Measurements from ENCODE around the gene NPTXR. TPM values are rescaled to one million over a fixed set of nuclear protein-coding genes. Genes with fewer than 3 reads are reported as not detected.

NPTXR gene
- total and polyA plus RNA-seq, 4 donors, result 6.1 to 21.9 (median 13.9) TPM

DNA sequence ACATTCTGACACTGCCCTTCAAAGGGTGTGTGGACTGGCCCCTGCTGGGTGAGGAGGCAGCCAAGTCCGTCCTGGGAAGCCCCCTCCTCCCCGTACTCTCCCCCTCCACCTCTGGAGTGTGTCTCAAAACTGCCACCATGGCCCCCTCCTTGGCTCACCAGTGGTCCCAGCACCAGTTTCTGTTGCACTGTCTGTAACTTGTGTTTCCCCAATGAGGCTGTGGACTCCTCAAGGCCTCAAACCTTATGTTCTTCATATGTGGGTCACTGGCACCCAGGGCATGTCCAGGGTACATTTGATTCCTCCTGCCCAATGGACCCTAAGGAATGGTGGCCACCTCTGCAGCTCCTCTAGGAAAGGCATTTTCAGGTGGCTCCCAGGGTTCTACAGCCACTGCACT, 6.6 kb upstream of the NPTXR start:
- Histone ChIP-seq H3K27me3 (ENCODE audit: control insufficient read depth in 1 of 2, insufficient read depth in 2 of 2, low read length in 1 of 2) (no peaks in the 10 kb centered on the region), H3K9me3 (ENCODE audit: control insufficient read depth, low read length) (no peaks in the 10 kb centered on the region), H3K36me3 (ENCODE audit: control insufficient read depth in 1 of 2, insufficient read depth in 2 of 2, low read length in 1 of 2) (no peaks in the 10 kb centered on the region), H3K4me3 (ENCODE audit: low read length in 2 of 2) (no peak overlapping the region), H3K27ac (ENCODE audit: low read depth in 1 of 2, low read length in 2 of 2) (no peak overlapping the region), H3K4me1 (ENCODE audit: control insufficient read depth in 1 of 2, insufficient read depth in 2 of 2, low read length in 2 of 2) (no peaks in the 10 kb centered on the region)
- ATAC-seq (ENCODE audit: low FRiP score) (no peak), DNase-seq (no peak)
- intact Hi-C loops (cut with DNase I), result no loop called here
- WGBS, 2 donors, result 79 to 95% methylated on average over 2 of the region's 2 CpGs

DNA sequence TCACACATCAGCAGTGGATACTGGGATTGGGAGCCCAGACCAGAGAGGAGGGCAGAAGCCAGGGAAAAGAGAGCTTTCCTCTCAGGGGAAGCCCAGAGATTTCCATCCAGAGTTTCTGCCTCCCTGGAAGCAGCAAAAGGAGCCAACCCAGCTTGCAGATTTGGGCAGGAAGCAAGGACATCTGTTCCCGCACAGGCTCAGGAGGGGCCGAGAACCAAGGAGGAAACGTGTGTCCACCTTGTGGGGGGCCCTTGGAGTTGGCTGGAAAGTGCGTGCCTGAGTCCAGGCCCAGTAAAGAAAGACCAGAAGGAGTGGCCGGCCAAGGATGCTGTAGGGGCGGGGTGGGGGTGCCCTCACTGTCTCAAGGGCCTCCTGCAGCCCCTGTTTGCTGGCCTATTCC, 6.0 kb upstream of the NPTXR start:
- Histone ChIP-seq H3K27ac (ENCODE audit: low read depth in 1 of 2, low read length in 2 of 2) (no peak overlapping the region), H3K27me3 (ENCODE audit: control insufficient read depth in 1 of 2, insufficient read depth in 2 of 2, low read length in 1 of 2) (no peaks in the 10 kb centered on the region), H3K4me3 (ENCODE audit: low read length in 2 of 2) (no peak overlapping the region), H3K4me1 (ENCODE audit: control insufficient read depth in 1 of 2, insufficient read depth in 2 of 2, low read length in 2 of 2) (no peaks in the 10 kb centered on the region), H3K36me3 (ENCODE audit: control insufficient read depth in 1 of 2, insufficient read depth in 2 of 2, low read length in 1 of 2) (no peaks in the 10 kb centered on the region), H3K9me3 (ENCODE audit: control insufficient read depth, low read length) (no peaks in the 10 kb centered on the region)
- DNase-seq (no peak), ATAC-seq (ENCODE audit: low FRiP score) (no peak)
- intact Hi-C loops (cut with DNase I), result loop anchor here in 1 of 2 donors (5.0 kb wide), 1 partner anchor 68 kb away; no protein-coding TSS in a partner anchor
- 82 to 86% methylated on average over 6 of the region's 6 CpGs for WGBS, 2 donors

DNA sequence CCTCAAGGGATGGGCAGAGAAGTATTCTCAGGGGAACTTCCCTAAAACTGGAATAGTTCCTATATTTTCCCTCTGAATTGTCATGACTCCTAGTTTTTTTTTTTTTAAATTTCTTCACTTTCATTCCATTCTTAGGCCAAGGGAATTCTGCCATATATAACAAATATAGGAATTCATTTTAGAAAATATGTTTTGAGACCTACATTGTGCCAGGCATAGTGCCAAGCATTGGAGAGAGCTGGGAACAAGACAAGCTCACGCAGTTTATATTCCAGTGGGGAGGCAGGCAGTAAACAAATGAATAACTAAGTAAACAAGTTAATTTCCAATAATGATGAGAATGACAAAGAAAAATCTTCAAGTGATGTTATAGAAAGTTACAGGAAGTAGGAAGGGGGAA, 2.6 kb upstream of the NPTXR start:
- no peaks in the 10 kb centered on the region for H3K9me3 ChIP-seq (ENCODE audit: control insufficient read depth, low read length)
- H3K4me1 ChIP-seq (ENCODE audit: control insufficient read depth in 1 of 2, insufficient read depth in 2 of 2, low read length in 2 of 2), result no peaks in the 10 kb centered on the region
- H3K27me3 ChIP-seq (ENCODE audit: control insufficient read depth in 1 of 2, insufficient read depth in 2 of 2, low read length in 1 of 2), result no peaks in the 10 kb centered on the region
- 6 to 13% methylated on average over 1 of the region's 1 CpG for WGBS, 2 donors
- peak overlapping the region in 1 of 2 donors; percentile 83 for H3K27ac ChIP-seq (ENCODE audit: low read depth in 1 of 2, low read length in 2 of 2)
- H3K36me3 ChIP-seq (ENCODE audit: control insufficient read depth in 1 of 2, insufficient read depth in 2 of 2, low read length in 1 of 2), result no peaks in the 10 kb centered on the region
- H3K4me3 ChIP-seq (ENCODE audit: low read length in 2 of 2), result no peak overlapping the region
- intact Hi-C loops (cut with DNase I), result loop anchor here in 1 of 2 donors (5.0 kb wide), 1 partner anchor 64 kb away; no protein-coding TSS in a partner anchor
- DNase-seq (no peak), ATAC-seq (ENCODE audit: low FRiP score) (no peak)

DNA sequence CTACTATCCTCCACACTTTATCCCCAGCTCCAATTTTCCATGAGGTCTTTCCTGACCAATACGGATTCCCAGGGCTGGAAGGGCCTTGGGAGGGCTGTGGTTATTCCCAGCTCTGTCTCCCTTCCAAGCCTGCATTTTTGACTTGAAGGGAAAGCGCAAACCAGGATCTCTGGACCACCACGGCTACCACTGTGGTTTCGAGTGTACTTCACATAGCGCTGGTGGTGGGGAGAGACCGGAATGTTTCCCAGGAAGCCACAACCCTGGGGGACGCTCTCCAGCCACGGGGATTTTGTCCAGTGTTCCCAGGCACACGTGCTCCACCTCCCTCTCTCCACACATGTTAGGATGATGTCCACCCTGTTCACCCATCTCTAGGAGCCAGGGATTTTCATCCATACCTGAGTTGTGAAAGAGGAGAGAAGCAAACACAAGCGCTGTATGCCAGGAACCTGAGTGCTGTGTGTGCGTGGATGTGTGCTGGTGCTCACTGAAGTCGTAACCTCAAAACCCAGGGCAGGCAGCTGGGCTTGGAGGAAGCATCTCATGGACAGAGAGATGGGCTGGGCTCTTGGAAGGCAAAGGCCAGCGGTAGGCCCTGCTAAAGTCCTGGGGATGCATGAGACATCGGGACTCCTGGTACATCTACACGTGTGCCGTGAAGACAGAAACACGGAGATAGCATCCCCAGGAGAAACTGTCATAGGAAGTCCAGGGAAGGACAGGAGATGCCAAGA, 1.3 kb upstream of the NPTXR start:
- H3K27ac ChIP-seq (ENCODE audit: low read depth in 1 of 2, low read length in 2 of 2), result peak overlapping the region in 1 of 2 donors; percentile 53
- WGBS, 2 donors, result 32 to 36% methylated on average over 17 of the region's 17 CpGs
- H3K4me3 ChIP-seq (ENCODE audit: low read length in 2 of 2), result no peak overlapping the region
- no peak for DNase-seq
- H3K27me3 ChIP-seq (ENCODE audit: control insufficient read depth in 1 of 2, insufficient read depth in 2 of 2, low read length in 1 of 2), result no peaks in the 10 kb centered on the region
- no peaks in the 10 kb centered on the region for H3K4me1 ChIP-seq (ENCODE audit: control insufficient read depth in 1 of 2, insufficient read depth in 2 of 2, low read length in 2 of 2)
- intact Hi-C loops (cut with DNase I), result loop anchor here in 1 of 2 donors (5.0 kb wide), 1 partner anchor 63 kb away; no protein-coding TSS in a partner anchor
- no peak for ATAC-seq (ENCODE audit: low FRiP score)
- H3K36me3 ChIP-seq (ENCODE audit: control insufficient read depth in 1 of 2, insufficient read depth in 2 of 2, low read length in 1 of 2), result no peaks in the 10 kb centered on the region
- no peaks in the 10 kb centered on the region for H3K9me3 ChIP-seq (ENCODE audit: control insufficient read depth, low read length)

DNA sequence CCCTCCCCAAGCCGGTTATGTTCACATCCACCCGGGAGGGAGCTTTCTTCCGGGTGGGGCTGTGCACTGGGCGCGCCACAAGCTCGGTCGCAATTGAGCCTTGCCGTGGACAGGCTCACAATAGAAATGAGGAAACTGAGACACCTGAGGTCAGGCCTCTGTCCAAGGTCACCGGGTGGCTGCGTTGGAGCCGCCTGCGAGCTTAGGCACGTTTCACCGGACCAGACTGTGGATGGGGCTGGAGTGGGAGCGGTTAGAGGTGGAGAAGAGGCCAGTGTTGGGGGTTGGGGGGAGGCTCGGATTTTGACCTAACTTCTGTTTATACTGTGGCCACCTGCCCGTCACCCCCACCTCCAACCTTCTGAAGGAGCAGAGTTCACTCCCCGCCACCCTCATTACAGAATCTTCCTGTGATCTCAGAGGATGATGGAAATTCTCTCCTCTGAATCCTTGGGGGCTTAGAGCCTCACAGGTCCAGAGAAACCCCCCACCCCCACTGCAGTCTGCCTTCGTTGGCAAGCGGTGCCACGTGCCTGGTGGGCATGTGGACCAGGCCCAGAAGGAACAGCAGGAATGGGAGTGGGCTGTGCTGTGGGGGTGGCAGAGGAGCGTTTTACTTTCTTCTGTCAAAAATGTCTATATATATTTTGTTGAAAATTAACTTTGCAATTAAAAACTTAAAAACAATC, 631 bp upstream of the NPTXR start:
- 14% methylated on average over 19 to 22 of the region's 22 CpGs for WGBS, 2 donors
- Histone ChIP-seq H3K9me3 (ENCODE audit: control insufficient read depth, low read length) (no peaks in the 10 kb centered on the region), H3K36me3 (ENCODE audit: control insufficient read depth in 1 of 2, insufficient read depth in 2 of 2, low read length in 1 of 2) (no peaks in the 10 kb centered on the region), H3K4me1 (ENCODE audit: control insufficient read depth in 1 of 2, insufficient read depth in 2 of 2, low read length in 2 of 2) (no peaks in the 10 kb centered on the region), H3K4me3 (ENCODE audit: low read length in 2 of 2) (no peak overlapping the region), H3K27me3 (ENCODE audit: control insufficient read depth in 1 of 2, insufficient read depth in 2 of 2, low read length in 1 of 2) (no peaks in the 10 kb centered on the region), H3K27ac (ENCODE audit: low read depth in 1 of 2, low read length in 2 of 2) (peak overlapping the region; percentile 9 to 81)
- no peak for DNase-seq
- intact Hi-C loops (cut with DNase I), result loop anchor here (5.0 kb wide), 4 partner anchors 52 to 77 kb away; partner anchors contain the start of gene DNAL4 (in 1 of the 2)
- ATAC-seq (ENCODE audit: low FRiP score), result no peak

DNA sequence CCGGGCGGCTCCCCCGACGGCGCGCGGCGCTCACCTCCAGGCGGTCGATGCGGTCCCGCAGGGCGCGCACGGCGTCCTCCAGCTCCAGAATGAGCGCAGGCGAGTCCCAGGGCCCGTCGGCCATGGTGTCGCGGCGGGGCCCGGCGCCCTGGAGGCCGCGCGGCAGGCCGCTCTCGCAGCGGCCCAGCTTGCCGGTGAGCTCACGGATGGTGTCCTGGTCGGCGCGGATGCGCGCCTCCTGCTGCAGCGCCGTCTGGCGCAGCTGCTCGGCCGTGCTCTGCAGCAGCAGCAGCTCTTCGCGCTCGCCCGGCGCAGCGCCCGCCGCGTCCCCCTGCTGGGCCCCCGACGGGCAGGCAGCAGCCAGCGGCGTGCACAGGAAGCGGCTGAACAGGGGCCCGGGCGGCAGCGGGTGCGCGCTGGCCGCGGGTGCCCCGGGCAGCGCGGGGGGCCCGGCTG, 599 bp downstream of the NPTXR start:
- DNase-seq (peak in 1 of 2 donors; percentile 67), ATAC-seq (ENCODE audit: low FRiP score) (peak; percentile 69)
- Histone ChIP-seq H3K4me3 (ENCODE audit: low read length in 2 of 2) (peak overlapping the region; percentile 39 to 55), H3K27ac (ENCODE audit: low read depth in 1 of 2, low read length in 2 of 2) (peak overlapping the region; percentile 29 to 63), H3K36me3 (ENCODE audit: control insufficient read depth in 1 of 2, insufficient read depth in 2 of 2, low read length in 1 of 2) (no peaks in the 10 kb centered on the region), H3K4me1 (ENCODE audit: control insufficient read depth in 1 of 2, insufficient read depth in 2 of 2, low read length in 2 of 2) (no peaks in the 10 kb centered on the region), H3K27me3 (ENCODE audit: control insufficient read depth in 1 of 2, insufficient read depth in 2 of 2, low read length in 1 of 2) (no peaks in the 10 kb centered on the region), H3K9me3 (ENCODE audit: control insufficient read depth, low read length) (no peaks in the 10 kb centered on the region)
- 0 to 1% methylated on average over 43 to 68 of the region's 68 CpGs for WGBS, 2 donors
- intact Hi-C loops (cut with DNase I), result loop anchor here (5.0 kb wide), 3 partner anchors 51 to 76 kb away; partner anchors contain the start of gene DNAL4 (in 1 of the 2)

DNA sequence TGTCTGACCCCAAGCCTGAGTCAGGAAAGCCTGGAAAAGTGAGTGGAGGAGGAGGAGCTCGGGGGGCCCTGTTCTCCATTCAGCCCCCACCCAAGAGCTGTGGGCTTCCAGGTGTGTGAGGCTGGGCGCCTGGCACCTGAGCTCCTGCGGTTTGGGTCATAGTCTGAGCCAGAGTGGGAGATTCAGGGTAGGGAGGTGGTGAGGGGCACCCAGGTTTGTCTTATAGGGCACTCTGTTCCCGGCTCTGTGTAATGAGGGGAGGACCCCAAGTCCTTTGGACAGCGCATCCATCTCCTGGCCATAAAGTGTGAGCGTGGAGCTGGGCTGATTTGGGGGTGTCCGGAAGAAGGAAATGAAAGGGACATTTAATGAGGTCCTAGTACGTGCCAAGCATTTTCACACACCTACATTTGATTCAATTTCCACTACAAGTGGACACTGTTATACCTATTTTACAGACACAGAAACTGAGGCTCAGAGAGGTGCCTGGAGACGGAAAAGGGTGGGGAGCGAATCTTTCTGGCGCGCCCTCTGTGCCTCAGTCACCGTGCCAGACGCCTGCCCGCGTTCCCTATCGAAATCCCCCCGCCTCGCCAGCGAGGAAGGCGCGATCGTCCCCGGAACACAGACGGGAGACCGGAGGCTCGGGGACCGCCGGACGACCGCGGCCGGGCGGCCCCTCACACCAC, 1.2 kb downstream of the NPTXR start:
- intact Hi-C loops (cut with DNase I), result loop anchor here (5.0 kb wide), 3 partner anchors 50 to 75 kb away; partner anchors contain the start of gene DNAL4 (in 1 of the 2)
- H3K9me3 ChIP-seq (ENCODE audit: control insufficient read depth, low read length), result no peaks in the 10 kb centered on the region
- no peak for ATAC-seq (ENCODE audit: low FRiP score)
- peak overlapping the region in 1 of 2 donors; percentile 29 for H3K27ac ChIP-seq (ENCODE audit: low read depth in 1 of 2, low read length in 2 of 2)
- no peaks in the 10 kb centered on the region for H3K4me1 ChIP-seq (ENCODE audit: control insufficient read depth in 1 of 2, insufficient read depth in 2 of 2, low read length in 2 of 2)
- no peaks in the 10 kb centered on the region for H3K36me3 ChIP-seq (ENCODE audit: control insufficient read depth in 1 of 2, insufficient read depth in 2 of 2, low read length in 1 of 2)
- WGBS, 2 donors, result 19 to 21% methylated on average over 32 to 34 of the region's 34 CpGs
- DNase-seq, result no peak
- H3K4me3 ChIP-seq (ENCODE audit: low read length in 2 of 2), result peak overlapping the region; percentile 39 to 55
- no peaks in the 10 kb centered on the region for H3K27me3 ChIP-seq (ENCODE audit: control insufficient read depth in 1 of 2, insufficient read depth in 2 of 2, low read length in 1 of 2)

DNA sequence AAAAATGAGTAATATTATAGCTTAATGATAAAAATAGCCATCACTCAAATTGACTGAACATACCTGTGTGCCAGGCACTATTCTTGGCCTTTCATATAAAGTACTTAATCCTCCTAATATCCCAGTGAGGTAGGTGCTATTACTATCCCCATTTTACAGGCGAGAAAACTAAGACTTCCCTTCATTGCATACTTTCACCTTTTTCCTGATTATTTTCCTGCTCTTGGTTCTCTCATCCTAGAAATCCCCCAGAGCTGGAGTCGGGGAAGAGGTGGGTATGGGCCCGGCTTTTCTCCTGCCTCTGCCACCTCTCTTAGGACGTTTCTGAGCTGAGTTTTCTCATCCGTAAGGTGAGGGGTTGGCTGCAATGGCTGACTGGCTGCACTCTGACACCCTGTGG, 2.2 kb downstream of the NPTXR start:
- Histone ChIP-seq H3K4me3 (ENCODE audit: low read length in 2 of 2) (no peak overlapping the region), H3K4me1 (ENCODE audit: control insufficient read depth in 1 of 2, insufficient read depth in 2 of 2, low read length in 2 of 2) (no peaks in the 10 kb centered on the region), H3K27ac (ENCODE audit: low read depth in 1 of 2, low read length in 2 of 2) (no peak overlapping the region), H3K27me3 (ENCODE audit: control insufficient read depth in 1 of 2, insufficient read depth in 2 of 2, low read length in 1 of 2) (no peaks in the 10 kb centered on the region), H3K36me3 (ENCODE audit: control insufficient read depth in 1 of 2, insufficient read depth in 2 of 2, low read length in 1 of 2) (no peaks in the 10 kb centered on the region), H3K9me3 (ENCODE audit: control insufficient read depth, low read length) (no peaks in the 10 kb centered on the region)
- ATAC-seq (ENCODE audit: low FRiP score) (no peak), DNase-seq (no peak)
- intact Hi-C loops (cut with DNase I), result loop anchor here (5.0 kb wide), 3 partner anchors 49 to 74 kb away; partner anchors contain the start of gene DNAL4 (in 1 of the 2)
- 56 to 67% methylated on average over 5 of the region's 5 CpGs for WGBS, 2 donors
